Glomerular visceral epithelial cell (primary cell): ENCODE data around the gene LY6G6F.
A peak's percentile ranks its signal among the peaks of the same experiment; 100 is the strongest.

Experiments used
- DNase-seq: peaks from one replicate; pipeline ENCODE4 v3.0.0-alpha.2; 2016; ENCODE audit errors: extremely low spot score

LY6G6F gene

DNA sequence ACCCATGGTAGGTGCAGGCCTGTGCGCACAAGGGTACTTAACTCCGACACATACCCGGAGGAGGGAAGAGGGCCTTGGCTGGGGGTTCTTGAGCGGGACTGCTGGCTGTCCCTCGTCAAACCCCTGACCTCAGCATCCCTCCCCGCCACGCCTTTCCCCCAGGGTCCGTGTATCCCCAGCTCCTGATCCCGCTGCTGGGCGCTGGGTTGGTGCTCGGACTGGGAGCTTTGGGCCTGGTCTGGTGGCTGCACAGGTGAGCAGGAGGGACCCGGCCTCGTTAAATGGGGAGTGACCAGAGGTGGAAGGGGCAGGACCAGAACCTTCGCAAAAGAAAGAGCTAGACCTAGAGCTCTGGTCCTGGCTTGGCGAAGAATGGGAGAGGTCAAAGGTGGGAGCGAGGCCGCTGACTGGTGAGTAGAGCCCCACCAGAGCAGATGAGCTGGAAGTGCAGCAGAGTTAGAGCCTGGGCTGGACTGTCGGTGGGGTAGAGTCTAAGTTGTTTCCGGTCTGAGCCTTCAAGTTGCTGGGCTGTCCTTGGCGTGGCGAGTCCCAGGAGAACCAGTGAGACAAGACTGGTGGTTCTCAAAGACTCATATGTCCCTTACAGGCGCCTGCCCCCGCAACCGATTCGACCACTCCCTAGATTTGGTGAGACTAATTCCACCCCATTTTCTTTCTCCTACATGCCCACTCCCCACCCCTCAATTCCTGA lies 17.5 kb downstream of the LY6G6F start:
- DNase-seq = no peak

DNA sequence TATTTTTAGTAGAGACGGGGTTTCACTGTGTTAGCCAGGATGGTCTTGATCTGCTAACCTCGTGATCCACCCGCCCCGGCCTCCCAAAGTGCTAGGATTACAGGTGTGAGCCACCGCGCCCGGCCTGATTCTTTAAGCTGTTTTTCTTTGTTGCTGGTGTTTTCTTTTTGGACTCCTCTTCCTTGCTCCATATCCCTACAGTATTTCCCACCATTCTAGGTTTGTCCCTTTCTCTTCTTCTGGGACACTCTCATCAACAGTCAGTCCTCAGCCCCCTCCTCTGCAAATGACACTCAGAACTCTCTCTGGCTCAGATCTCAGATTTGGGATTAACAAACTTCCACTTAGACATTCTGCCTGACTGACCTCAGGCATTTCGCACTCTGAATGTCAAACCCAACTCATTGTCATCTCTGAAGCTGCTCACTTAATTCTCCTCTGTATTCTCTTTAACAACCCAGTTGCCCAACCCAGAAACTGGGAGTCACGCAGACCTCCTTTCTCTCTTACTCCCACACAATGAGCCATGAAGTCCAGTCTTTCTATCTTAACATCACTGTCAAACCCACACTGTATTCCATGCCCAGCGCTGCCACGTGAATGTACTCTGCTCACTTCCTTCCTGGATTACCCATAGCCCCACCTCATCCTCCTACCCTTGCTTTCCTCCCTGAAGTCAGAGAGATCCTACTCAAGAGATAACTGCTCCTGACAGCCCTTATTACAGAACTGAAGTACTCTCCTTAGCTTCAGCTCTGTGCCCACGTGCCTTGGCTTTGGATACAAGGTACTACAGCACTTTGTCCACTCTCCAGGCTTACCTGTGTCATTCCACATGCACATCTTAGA lies 19.1 kb downstream of the LY6G6F start:
- DNase-seq = no peak

- DNase-seq = no peak
These were observed 20.5 kb downstream of the LY6G6F start for GRCh38 chr6:31727034-31727716.

DNA sequence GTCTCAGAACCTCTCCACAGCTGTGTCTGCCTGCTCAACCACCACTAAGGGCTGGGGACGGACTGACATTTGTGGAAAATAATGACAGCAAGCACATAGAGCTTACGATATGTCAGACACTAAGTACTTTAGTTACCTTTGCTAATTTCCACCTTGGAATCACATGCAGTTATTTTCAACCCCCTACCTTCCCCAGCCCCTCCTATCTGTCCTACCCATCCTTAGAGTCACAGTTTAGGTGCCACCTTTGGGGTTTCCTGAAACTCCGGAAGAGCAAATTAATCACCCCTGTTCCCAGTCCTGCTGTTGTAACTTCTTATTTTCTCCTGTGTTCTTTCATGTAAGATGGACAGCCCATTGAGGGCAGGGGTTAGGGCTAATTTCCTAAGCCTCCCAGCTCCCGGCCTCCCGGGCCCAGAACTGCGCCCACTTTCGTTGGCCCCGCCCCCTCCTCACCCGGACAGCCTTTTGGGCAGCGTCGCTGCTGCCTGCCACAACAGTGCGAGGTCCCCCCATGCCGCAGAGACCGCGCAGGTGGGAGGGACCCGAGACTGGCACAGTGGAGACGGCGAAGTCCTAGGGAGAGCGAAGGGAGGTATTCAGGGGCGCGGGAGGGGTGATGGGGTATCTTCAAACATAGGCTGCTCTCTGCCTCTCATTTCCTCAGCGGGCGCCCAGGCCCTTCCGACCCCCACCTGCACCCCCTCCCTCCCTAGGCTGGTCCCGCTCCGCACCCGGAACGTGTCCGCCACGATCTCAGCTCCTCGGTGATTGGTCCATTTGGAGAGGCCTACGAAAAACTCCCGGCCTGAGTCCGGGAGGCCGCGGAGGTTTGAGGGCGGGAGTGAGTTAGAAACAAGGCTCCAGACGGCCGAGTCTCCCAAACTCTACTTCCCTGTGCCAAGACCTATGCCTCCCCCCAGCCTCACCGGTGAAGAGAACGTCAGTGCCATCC lies 21.3 kb downstream of the LY6G6F start:
- no peak for DNase-seq

DNA sequence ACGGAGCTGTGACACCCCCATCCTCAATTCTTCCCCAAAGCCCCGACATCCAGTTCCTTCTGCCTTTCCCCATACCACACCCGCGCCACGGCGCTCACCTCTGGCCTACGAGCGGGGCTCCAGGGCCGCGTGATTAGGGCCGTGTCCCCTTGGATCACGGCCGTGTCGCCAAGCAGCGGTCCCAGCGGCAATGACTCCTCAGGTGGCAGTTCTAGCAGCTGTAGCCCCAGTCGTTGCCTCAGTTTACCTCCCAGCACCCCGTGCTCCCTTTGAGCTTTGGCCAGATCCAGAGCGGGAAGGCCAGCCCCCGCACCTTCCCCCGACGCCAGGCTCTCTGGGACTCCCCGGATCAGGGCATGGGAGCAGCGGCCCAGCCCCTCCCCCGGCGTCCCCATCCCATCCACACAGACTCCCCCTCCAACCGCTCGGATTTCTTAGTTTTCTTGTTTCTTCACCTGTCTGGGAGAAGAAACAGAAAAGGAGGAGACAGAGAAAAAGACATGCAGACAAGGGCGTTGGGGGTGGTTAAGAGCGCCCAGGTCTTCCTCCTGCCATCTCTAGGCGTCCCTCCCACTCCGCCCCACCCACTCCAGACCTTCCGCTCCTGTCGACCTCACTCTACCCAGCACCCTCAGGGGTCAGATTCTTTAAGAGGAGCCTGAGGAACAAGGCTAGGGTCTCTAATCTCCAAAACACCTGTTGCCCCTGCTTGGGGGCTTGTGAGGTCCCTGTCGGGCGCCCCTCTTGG lies 22.3 kb downstream of the LY6G6F start, which contains the start of gene DDAH2:
Gene DDAH2 (minus strand): TSS at position 533 of the 748 bp plus-strand sequence. CDS start 138 bp downstream, at position 395.
- no peak for DNase-seq

DNA sequence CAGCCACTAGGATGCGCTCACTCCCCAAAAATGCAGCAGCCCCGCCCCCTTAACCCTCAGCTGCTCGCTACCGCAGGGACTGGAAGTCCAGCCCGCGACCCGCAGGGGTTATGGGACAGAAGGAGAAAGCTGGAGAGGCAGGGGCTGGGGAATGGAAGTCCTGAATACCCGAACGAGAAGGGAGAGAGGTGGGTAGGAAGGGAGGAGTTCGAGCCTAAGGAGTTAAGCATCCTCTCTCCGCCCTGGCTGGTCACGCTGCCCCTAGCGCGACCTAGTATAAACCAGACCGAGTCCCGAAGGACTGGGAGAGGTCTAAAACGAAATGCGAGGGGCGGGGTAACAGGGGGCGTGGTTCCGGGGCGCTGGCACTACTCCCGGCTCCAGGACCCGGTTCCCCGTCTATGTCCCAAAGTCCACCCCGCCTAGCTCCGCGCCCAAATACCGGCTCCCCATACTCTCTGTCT lies 22.9 kb downstream of the LY6G6F start:
- DNase-seq = peak; percentile 88

DNA sequence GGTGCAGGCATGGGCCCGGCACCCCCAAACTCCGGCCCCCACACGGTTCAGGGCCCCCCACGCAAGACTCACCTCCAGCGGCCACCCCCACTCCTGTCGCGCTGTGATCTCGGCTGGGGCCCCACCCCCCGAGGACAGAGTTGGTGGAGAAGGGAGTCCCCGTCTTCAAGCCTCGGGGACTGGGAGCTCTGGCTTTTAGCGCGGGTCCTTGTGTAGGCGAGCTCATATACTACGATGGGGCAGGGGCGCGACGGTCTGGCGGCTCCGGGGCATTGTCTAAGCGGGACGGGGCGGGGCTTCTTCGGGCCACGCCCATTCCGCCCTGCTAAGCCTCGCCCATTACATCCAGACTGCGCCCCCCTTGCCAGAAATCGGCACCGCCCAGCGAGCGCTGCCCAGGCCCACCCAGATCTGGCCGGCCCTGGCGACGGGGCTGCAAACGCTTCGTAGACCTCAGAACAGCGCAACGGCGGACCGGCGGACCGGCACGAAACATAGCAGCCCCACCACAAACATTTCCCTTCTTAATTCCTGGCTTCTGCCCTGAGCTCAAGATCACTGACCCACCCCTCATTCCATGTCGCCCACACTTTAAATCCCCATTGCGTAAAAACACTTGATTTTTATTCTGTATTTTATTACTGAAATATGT lies 23.4 kb downstream of the LY6G6F start:
- peak; percentile 88 for DNase-seq

DNA sequence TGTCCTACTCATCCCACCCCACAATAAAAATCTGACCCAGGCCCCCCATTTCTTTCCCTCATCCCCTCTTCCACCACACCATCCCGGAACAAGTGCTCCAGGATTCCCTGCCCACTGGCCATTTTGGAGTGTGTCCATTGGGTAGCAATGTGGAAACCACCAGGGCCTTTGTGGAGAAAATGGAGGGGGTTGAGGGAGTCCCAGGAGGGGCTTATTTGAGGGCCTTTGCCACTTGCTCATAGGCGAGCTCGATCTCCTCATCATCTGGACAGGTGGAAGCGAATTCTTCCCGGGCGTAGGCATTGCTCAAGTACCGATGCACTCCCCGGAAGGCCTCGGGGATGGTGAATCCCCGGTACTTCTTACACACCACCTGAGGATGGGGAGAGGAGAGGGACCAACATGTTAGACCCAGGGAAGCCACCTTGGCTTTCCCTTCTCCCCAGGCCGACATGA lies 24.0 kb downstream of the LY6G6F start:
- DNase-seq = no peak

DNA sequence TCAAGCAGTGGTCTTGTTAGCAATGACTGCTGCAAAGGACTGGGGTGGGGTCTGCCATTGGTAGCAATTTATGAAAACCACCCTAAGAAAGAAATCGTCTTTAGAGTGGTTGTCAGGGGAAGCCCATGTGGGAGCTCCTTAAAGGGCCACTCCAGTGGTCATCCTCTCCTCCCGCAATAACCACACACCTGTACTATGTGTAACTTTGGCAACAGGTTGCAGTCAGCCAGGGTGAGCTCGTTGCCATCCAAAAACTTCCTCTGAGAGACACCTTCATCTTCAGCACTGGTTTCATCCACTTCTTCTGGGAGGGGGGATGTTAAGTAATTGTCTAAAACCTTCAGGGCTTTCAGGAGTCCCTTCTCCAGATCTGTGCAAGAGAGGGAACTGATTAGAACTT lies 25.4 kb downstream of the LY6G6F start:
- no peak for DNase-seq

DNA sequence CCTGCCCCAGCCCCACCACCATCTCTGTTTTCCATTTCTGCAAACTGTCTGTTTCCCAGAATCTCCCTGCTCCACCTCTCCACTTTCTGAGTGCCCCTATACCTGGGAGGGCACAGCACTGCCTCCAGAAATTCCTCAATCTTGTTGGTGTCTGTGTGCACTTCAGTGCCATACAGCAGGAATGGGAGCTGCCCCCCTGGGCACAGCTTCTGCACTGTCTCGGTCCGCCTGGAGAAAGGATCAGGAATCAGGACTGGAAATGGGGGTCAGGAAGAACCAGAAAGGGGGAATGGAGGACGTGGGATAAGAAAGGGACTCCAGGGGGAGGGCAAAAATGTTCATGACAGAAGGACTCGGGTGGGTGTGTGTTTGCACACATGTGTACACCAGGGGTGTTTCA lies 27.1 kb downstream of the LY6G6F start:
- DNase-seq = no peak

DNA sequence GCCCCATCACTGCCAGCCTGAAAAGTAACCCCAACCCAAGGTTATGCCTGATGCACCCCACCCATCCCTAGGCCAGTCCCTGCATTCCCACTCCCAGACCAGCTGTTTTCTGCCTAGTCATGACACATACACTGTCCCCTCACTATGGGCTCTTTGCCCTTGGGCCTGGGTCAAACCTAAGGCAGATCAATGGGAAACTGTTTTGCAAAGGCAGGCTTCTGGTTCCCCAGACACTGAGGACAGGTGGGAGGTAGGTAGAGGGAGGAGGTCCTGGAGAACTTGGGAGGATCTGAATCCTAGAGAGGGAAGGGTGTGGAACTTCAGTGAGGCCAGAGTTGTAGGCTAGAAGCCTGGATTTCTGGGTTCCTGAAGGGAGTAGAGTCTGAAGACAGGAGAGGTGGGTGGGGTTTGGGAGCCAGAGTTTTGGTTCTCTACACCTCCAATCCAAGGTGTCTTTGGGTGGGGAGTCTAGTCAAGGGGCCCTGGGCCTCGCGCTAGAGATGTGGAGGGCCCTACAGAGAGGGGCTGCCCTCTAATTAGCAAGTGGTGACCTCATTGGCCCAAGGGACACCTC lies 27.7 kb downstream of the LY6G6F start:
- no peak for DNase-seq

DNA sequence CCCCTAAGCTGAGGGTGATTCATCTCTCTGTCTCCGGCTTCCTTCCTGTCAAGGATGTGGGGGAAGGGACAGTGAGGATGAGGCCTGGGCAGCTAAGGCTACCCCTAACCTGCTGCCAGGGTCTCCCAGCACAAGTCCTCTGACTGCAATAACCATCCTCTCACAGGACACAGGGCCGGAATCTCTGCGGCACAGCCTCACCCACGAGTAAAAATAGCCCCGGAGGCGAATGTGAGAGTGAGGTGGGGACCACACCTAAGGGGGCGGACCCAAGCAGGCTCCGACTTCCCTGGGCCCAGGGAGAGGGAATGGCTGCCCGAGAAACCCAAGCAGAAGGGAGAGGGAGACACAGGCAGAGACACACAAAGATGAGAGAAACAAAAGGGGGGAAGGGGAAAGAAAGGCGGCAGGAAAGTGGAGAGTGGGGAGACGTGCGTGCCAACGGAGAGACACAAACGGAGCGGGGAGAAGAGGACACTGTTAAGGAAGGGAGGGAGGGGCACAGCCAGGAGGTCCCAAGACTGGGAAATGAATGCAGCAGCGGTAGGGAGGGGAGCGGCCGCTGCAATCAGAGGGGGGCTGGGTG lies 28.2 kb downstream of the LY6G6F start:
- DNase-seq = peak; percentile 77

GRCh38 chr6:31736021-31736767 lies 29.5 kb downstream of the LY6G6F start, which contains the start of gene CLIC1:
CLIC1 (minus strand) TSS chr6:31736530; CDS start chr6:31736300, 230 bp downstream.
- peak; percentile 85 for DNase-seq

GRCh38 chr6:31736768-31737314 lies 30.2 kb downstream of the LY6G6F start:
- DNase-seq = no peak

GRCh38 chr6:31737315-31737990 lies 30.8 kb downstream of the LY6G6F start:
- no peak for DNase-seq

GRCh38 chr6:31737991-31738979 lies 31.6 kb downstream of the LY6G6F start:
- DNase-seq = peak; percentile 85
